HL-60 (cell line): ENCODE measurements around the gene UTF1.
"Not testable (repeated sequence)": the region's sequence is repeated elsewhere in the genome, so short reads cannot be mapped to it uniquely, and the experiment has no call there.

Source experiments
- CTCF ChIP-seq: IDR thresholded peaks from one replicate; pipeline ENCODE4 v1.5.1; 2011; ENCODE audit warnings: low read length, control low read depth, inconsistent platforms; ENCODE audit not compliant: insufficient read depth
- GABPA ChIP-seq: IDR thresholded peaks from 2 replicates; pipeline ENCODE4 v1.6.1; 2012; ENCODE audit warnings: low read depth
- POLR2AphosphoS5 ChIP-seq: IDR thresholded peaks from 2 replicates; pipeline ENCODE4 v1.6.1; 2012; ENCODE audit warnings: low read depth
- REST ChIP-seq: IDR thresholded peaks from 2 replicates; pipeline ENCODE4 v1.6.1; 2012; ENCODE audit warnings: low read depth; ENCODE audit not compliant: insufficient replicate concordance
- SPI1 ChIP-seq: IDR thresholded peaks from 2 replicates; pipeline ENCODE4 v1.6.1; 2012; ENCODE audit warnings: low read depth, mild to moderate bottlenecking, borderline replicate concordance

- not testable (repeated sequence) for TF ChIP-seq CTCF, POLR2AphosphoS5, REST, SPI1, GABPA
Measured at GRCh38 chr10:133265052-133265451, 35.0 kb downstream of the UTF1 start.
